Measurements from ENCODE around the gene CAMK1G. TPM values are rescaled to one million over a fixed set of nuclear protein-coding genes. Genes with fewer than 3 reads are reported as not detected.

CAMK1G gene
- not detected for total RNA-seq

GRCh38 chr1:209583408-209583807 lies at the start of gene CAMK1G:
Gene CAMK1G, plus strand, starts transcription at chr1:209583714. Its CDS starts 11,270 bp downstream, at chr1:209594984.
- TF ChIP-seq CTCF (IDR thresholded peaks at IDR 0.05) = no peak
- DNase-seq (ENCODE audit: low spot score) = no peak
- ATAC-seq (ENCODE audit: low FRiP score) = no peak

GRCh38 chr1:209534496-209535250 lies 48.8 kb upstream of the CAMK1G start:
- no peak for ATAC-seq (ENCODE audit: low FRiP score)
- no peak for TF ChIP-seq CTCF (IDR thresholded peaks at IDR 0.05)
- DNase-seq (ENCODE audit: low spot score) = no peak

GRCh38 chr1:209536843-209537242 lies 46.7 kb upstream of the CAMK1G start:
- no peak for TF ChIP-seq CTCF (IDR thresholded peaks at IDR 0.05)
- no peak for ATAC-seq (ENCODE audit: low FRiP score)
- no peak for DNase-seq (ENCODE audit: low spot score)

- TF ChIP-seq CTCF (IDR thresholded peaks at IDR 0.05) = no peak
- no peak for DNase-seq (ENCODE audit: low spot score)
- ATAC-seq (ENCODE audit: low FRiP score) = no peak
Observed at GRCh38 chr1:209537336-209538114, 46.0 kb upstream of the CAMK1G start.

- ATAC-seq (ENCODE audit: low FRiP score) = no peak
Observed at GRCh38 chr1:209539576-209539975, 43.9 kb upstream of the CAMK1G start.

GRCh38 chr1:209542585-209542984 lies 40.9 kb upstream of the CAMK1G start:
- no peak for DNase-seq (ENCODE audit: low spot score)
- ATAC-seq (ENCODE audit: low FRiP score) = no peak
- no peak for TF ChIP-seq CTCF (IDR thresholded peaks at IDR 0.05)

More at GRCh38 chr1:209539576-209539975, 43.9 kb upstream of the CAMK1G start:
- DNase-seq (ENCODE audit: low spot score) = no peak
- no peak for TF ChIP-seq CTCF (IDR thresholded peaks at IDR 0.05)

Measured in omental fat pad (tissue), 4 donors.